GM21737 (cell line): Measurements from ENCODE around the gene FIBCD1.

ENCODE experiments used
- ATAC-seq: cut with Tn5 transposase; IDR thresholded peaks from one replicate; pipeline ENCODE4 v1.9.1; 2021; ENCODE audit warnings: mild to moderate bottlenecking, moderate library complexity; ENCODE audit not compliant: unreplicated experiment

Gene FIBCD1

GRCh38 chr9:130938652-130939404 lies at the start of gene FIBCD1:
Gene FIBCD1, minus strand, starts transcription at chr9:130939247. Its CDS starts 640 bp downstream, at chr9:130938607.
- no peak for ATAC-seq

GRCh38 chr9:130988400-130988747 lies 49.3 kb upstream of the FIBCD1 start:
- ATAC-seq = no peak

- ATAC-seq = no peak
Observed at GRCh38 chr9:130987738-130988399, 48.8 kb upstream of the FIBCD1 start.

- ATAC-seq = no peak
Observed at GRCh38 chr9:130987054-130987453, 48.0 kb upstream of the FIBCD1 start.

GRCh38 chr9:130986356-130986965 lies 47.4 kb upstream of the FIBCD1 start:
- no peak for ATAC-seq

GRCh38 chr9:130985606-130986162 lies 46.6 kb upstream of the FIBCD1 start:
- no peak for ATAC-seq

GRCh38 chr9:130985029-130985428 lies 46.0 kb upstream of the FIBCD1 start:
- ATAC-seq = no peak

- no peak for ATAC-seq
Observed at GRCh38 chr9:130984521-130984920, 45.5 kb upstream of the FIBCD1 start.

- no peak for ATAC-seq
Observed at GRCh38 chr9:130983970-130984369, 44.9 kb upstream of the FIBCD1 start.

- ATAC-seq = no peak
Observed at GRCh38 chr9:130983359-130983670, 44.3 kb upstream of the FIBCD1 start.

GRCh38 chr9:130982636-130983358 lies 43.8 kb upstream of the FIBCD1 start:
- no peak for ATAC-seq

- ATAC-seq = no peak
Observed at GRCh38 chr9:130981756-130982137, 42.7 kb upstream of the FIBCD1 start.

GRCh38 chr9:130981002-130981755 lies 42.1 kb upstream of the FIBCD1 start:
- ATAC-seq = no peak

GRCh38 chr9:130980526-130980925 lies 41.5 kb upstream of the FIBCD1 start:
- no peak for ATAC-seq

GRCh38 chr9:130979591-130980385 lies 40.7 kb upstream of the FIBCD1 start:
- ATAC-seq = no peak

GRCh38 chr9:130977811-130978221 lies 38.8 kb upstream of the FIBCD1 start:
- no peak for ATAC-seq

- no peak for ATAC-seq
Observed at GRCh38 chr9:130975932-130976841, 37.1 kb upstream of the FIBCD1 start.

- ATAC-seq = no peak
Observed at GRCh38 chr9:130975156-130975555, 36.1 kb upstream of the FIBCD1 start.

GRCh38 chr9:130974697-130975096 lies 35.6 kb upstream of the FIBCD1 start:
- ATAC-seq = no peak
